Measurements from ENCODE around the gene FRMD4B. TPM values are rescaled to one million over a fixed set of nuclear protein-coding genes. Genes with fewer than 3 reads are reported as not detected.

Gene FRMD4B
- total and polyA plus RNA-seq, 2 donors (not counting 3 experiments of a cell fraction or from before 2014, with no cell fraction given) = 66.4 to 89.7 TPM

DNA sequence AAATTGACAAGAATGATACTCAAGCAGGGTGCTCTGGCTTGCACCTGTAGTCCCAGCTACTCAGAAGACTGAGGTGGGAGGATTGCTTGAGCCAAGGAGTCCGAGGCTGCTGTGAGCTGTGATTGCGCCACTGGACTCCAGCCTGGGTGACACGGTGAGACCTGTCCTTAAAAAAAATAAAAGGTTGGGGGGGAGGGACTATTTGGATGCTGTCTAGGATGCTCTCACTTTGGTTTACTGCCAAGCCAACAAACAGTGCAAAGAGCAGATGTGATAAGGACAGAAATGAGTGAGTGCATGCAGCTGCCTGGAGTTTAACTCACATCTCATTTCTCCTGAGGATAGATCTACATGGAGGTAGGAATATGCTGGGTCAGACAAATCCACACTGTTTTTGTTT is 130.0 kb downstream of the FRMD4B start:
- BruUV-seq (replicated peaks) = no TSS peak
- no peak for DNase-seq (ENCODE audit: low read depth, low spot score)
- no peaks in the 10 kb centered on the region for H3K4me1 ChIP-seq (ENCODE audit: control insufficient read depth, extremely low read depth, insufficient read depth, low read length)
- H3K27ac ChIP-seq (ENCODE audit: insufficient read depth, low read depth, low read length) = no peak overlapping the region
- dilution Hi-C loops (cut with MboI; ENCODE audit: extremely low pct_ligation_motif_present, low sequenced_read_pairs) (no loop called here), intact Hi-C loops (cut with micrococcal nuclease) (no loop called here)
- H3K36me3 ChIP-seq (ENCODE audit: control insufficient read depth in 2 of 2, extremely low read depth in 1 of 2, insufficient read depth in 2 of 2, low read length in 2 of 2) = peaks cover 0 to 2% of the 10 kb centered on the region in 2 experiments
- H3K79me2 ChIP-seq (ENCODE audit: control insufficient read depth, insufficient read depth, low read length) = no peaks in the 10 kb centered on the region
- no peak overlapping the region for H3K9ac ChIP-seq (replicated peaks; ENCODE audit: extremely low read depth, insufficient read depth, low read length)
- no peaks in the 10 kb centered on the region for H3K9me3 ChIP-seq (replicated peaks; ENCODE audit: control insufficient read depth, insufficient read depth, low read length)
- H3K27me3 ChIP-seq (ENCODE audit: control insufficient read depth in 2 of 2, insufficient read depth in 2 of 2, low read length in 2 of 2) = no peaks in the 10 kb centered on the region
- no peak overlapping the region for H2AFZ ChIP-seq (ENCODE audit: low read depth, low read length)
- TF ChIP-seq, protein P1, sequence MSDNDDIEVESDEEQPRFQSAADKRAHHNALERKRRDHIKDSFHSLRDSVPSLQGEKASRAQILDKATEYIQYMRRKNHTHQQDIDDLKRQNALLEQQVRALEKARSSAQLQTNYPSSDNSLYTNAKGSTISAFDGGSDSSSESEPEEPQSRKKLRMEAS (IDR thresholded peaks at IDR 0.05; ENCODE audit: insufficient read depth, insufficient read length) = no peak
- no peak for TF ChIP-seq EZH2 (IDR thresholded peaks at IDR 0.05; ENCODE audit: borderline replicate concordance, low read depth, low read length, severe bottlenecking)
- no peak for TF ChIP-seq MYC (IDR thresholded peaks at IDR 0.05; ENCODE audit: low read depth, low read length)
- TF ChIP-seq POLR2A (IDR thresholded peaks at IDR 0.05; ENCODE audit: low read depth, low read length) = no peak
- TF ChIP-seq FOS (IDR thresholded peaks at IDR 0.05; ENCODE audit: borderline replicate concordance, insufficient read depth, low read length) = no peak
- TF ChIP-seq JUN (IDR thresholded peaks at IDR 0.05; ENCODE audit: borderline replicate concordance, insufficient read depth, insufficient read length, low read depth) = no peak
- TF ChIP-seq, protein P2, sequence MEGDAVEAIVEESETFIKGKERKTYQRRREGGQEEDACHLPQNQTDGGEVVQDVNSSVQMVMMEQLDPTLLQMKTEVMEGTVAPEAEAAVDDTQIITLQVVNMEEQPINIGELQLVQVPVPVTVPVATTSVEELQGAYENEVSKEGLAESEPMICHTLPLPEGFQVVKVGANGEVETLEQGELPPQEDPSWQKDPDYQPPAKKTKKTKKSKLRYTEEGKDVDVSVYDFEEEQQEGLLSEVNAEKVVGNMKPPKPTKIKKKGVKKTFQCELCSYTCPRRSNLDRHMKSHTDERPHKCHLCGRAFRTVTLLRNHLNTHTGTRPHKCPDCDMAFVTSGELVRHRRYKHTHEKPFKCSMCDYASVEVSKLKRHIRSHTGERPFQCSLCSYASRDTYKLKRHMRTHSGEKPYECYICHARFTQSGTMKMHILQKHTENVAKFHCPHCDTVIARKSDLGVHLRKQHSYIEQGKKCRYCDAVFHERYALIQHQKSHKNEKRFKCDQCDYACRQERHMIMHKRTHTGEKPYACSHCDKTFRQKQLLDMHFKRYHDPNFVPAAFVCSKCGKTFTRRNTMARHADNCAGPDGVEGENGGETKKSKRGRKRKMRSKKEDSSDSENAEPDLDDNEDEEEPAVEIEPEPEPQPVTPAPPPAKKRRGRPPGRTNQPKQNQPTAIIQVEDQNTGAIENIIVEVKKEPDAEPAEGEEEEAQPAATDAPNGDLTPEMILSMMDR (IDR thresholded peaks at IDR 0.05; ENCODE audit: extremely low read depth in 1 of 2, insufficient read depth in 1 of 2, low read depth in 1 of 2, low read length in 2 of 2) = no peak
- ChIA-PET POLR2A (no interaction called here), CTCF (interaction anchor here (2.7 kb wide), 1 partner anchor 50 kb away, joined by 7 read pairs; no protein-coding TSS in a partner anchor)
- H3K4me3 ChIP-seq (replicated peaks in 1 of 3; ENCODE audit: insufficient read depth in 1 of 3, low read depth in 1 of 3, low read length in 3 of 3) = no peak overlapping the region
- H3K4me2 ChIP-seq (ENCODE audit: insufficient read depth, low read length) = no peak overlapping the region
- FAIRE-seq = no peak
- no peaks in the 10 kb centered on the region for H3K9me1 ChIP-seq (replicated peaks; ENCODE audit: control insufficient read depth, extremely low read depth, insufficient read depth, low read length)
- H4K20me1 ChIP-seq (replicated peaks; ENCODE audit: control insufficient read depth, extremely low read depth, insufficient read depth, low read length) = no peaks in the 10 kb centered on the region

All from endothelial cell of umbilical vein (primary cell).